ENCODE data around the gene VWA2.

DNA sequence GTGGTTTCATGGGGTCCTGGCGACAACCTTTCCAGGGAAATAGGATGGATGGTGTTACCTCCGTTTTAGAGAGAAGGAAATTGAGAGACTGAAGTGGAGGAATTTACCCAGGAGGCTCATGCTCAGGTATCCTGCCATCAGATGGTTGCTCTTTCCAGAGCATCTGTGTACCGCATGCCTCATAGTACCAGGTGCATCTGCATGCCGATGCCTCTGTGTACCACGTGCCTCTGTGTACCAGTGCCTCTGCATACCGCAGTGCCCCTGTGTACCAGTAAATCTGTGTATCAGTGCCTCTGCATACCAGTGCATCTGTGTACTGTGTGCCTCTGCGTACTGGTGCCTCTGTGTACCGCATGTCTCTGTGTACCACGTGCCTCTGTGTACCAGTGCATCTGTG lies 3.2 kb downstream of the VWA2 start:
- TF ChIP-seq, protein P1, sequence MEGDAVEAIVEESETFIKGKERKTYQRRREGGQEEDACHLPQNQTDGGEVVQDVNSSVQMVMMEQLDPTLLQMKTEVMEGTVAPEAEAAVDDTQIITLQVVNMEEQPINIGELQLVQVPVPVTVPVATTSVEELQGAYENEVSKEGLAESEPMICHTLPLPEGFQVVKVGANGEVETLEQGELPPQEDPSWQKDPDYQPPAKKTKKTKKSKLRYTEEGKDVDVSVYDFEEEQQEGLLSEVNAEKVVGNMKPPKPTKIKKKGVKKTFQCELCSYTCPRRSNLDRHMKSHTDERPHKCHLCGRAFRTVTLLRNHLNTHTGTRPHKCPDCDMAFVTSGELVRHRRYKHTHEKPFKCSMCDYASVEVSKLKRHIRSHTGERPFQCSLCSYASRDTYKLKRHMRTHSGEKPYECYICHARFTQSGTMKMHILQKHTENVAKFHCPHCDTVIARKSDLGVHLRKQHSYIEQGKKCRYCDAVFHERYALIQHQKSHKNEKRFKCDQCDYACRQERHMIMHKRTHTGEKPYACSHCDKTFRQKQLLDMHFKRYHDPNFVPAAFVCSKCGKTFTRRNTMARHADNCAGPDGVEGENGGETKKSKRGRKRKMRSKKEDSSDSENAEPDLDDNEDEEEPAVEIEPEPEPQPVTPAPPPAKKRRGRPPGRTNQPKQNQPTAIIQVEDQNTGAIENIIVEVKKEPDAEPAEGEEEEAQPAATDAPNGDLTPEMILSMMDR (conservative IDR thresholded peaks at IDR 0.05; ENCODE audit: low read depth, low read length), result no peak
- no peak for TF ChIP-seq POLR2A (IDR thresholded peaks at IDR 0.05; ENCODE audit: low read depth, low read length)
